ENCODE measurements around the gene REXO1. TPM values are rescaled to one million over a fixed set of nuclear protein-coding genes. Genes with fewer than 3 reads are reported as not detected.

Gene REXO1
- total and polyA plus RNA-seq, 3 donors from 2014 or later, result 104 to 200 (median 149) TPM

DNA sequence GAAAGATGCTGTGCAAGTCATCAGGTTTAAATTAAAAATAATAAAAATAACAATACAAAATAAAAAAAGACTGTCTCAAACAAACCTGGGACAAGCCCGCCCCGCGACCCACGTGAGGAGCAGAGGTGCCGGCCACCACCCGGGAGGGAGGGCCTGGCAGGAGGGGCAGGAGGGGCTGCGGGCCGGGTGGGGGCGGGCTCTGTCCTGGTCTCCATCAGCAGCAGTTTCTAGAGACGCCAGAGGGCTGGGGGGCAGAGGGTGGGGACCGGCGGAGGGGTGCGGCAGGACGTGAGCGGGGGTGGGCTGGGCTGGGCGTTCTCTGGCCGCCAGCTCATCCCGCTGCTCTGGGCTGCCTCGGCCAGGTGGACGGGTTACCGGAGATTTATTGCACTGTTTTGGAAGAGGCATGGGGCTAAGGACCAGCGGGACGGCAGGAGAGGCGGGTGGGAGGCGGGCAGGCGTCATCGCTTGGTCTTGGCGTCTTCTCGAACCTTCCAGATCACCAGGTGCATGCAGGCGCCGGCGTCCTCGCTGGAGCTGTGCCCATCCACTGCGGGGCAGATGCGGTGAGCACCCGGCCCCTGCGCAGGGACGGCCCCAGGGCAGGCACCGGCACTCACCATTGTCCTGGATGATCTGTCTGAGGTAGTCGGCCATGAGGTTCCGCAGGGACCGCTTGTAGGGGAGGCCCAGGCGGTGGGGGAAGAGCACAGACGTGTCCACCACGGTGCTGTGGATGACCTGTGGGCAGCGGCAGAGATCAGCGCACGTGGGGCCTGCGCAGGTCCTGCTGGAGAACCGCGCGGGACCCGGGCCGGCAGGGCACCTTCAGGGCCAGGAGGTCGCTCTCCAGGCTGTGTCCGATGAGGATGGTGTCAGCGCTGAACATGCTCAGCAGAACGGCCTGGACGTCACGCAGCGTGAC, 32.4 kb downstream of the REXO1 start:
- intact Hi-C loops (cut with DNase I; ENCODE audit: low total_unique reads), result no loop called here
- TF ChIP-seq, protein P1, sequence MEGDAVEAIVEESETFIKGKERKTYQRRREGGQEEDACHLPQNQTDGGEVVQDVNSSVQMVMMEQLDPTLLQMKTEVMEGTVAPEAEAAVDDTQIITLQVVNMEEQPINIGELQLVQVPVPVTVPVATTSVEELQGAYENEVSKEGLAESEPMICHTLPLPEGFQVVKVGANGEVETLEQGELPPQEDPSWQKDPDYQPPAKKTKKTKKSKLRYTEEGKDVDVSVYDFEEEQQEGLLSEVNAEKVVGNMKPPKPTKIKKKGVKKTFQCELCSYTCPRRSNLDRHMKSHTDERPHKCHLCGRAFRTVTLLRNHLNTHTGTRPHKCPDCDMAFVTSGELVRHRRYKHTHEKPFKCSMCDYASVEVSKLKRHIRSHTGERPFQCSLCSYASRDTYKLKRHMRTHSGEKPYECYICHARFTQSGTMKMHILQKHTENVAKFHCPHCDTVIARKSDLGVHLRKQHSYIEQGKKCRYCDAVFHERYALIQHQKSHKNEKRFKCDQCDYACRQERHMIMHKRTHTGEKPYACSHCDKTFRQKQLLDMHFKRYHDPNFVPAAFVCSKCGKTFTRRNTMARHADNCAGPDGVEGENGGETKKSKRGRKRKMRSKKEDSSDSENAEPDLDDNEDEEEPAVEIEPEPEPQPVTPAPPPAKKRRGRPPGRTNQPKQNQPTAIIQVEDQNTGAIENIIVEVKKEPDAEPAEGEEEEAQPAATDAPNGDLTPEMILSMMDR (IDR thresholded peaks at IDR 0.05), result no peak
- no peak for TF ChIP-seq POLR2A (IDR thresholded peaks at IDR 0.05)
- Histone ChIP-seq H3K9me3 (no peaks in the 10 kb centered on the region), H3K36me3 (ENCODE audit: low read depth, missing control alignments) (no peaks in the 10 kb centered on the region), H3K4me1 (peaks cover 13% of the 10 kb centered on the region), H3K27ac (no peak overlapping the region), H3K27me3 (no peaks in the 10 kb centered on the region), H3K4me3 (no peak overlapping the region)
- DNase-seq, result no peak
- 87 to 91% methylated on average over 27 to 61 of the region's 61 CpGs for WGBS, 2 donors

DNA sequence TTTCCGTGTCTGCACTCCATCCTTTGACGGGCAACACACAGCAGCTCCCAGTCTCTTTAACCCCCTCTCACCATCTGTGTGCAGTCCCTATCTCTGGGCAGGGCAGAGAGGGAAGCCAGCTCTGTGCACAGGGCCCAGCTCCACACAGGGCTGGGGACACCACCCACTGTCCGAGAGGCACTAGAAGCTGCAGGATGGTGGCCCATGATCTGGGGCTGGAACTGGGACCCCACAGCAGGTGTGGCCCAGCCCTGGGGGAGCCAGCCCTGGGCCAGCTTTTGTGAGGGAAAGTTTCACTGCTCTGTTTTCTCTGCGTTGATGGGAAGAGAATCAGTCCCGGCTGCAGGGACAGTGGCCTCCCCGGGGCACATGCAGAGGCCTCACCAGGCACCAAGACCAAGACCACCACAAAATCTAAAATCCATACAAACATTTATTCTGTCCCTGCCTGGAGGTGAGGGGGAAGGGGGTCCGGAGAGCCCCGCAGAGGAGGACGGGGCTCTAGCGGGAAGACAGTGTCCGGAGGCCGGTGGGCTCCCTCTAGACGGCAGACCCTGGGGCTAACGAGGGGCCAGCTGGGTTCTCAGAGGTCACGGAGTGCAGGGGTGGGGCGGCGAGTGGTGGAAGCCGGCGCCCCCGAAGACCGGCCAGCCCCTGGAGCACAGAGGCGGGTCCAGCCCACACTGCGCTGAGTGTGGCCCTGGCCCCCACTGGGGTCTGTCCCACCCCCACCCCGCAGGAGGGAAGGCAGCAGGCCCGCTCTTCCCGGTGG, 33.3 kb downstream of the REXO1 start:
- DNase-seq, result no peak
- Histone ChIP-seq H3K27ac (no peak overlapping the region), H3K4me3 (no peak overlapping the region), H3K4me1 (peaks cover 13% of the 10 kb centered on the region), H3K9me3 (no peaks in the 10 kb centered on the region), H3K27me3 (no peaks in the 10 kb centered on the region), H3K36me3 (ENCODE audit: low read depth, missing control alignments) (no peaks in the 10 kb centered on the region)
- intact Hi-C loops (cut with DNase I; ENCODE audit: low total_unique reads), result no loop called here
- 80 to 84% methylated on average over 20 to 26 of the region's 26 CpGs for WGBS, 2 donors
- no peak for TF ChIP-seq POLR2A (IDR thresholded peaks at IDR 0.05)
- TF ChIP-seq, protein P1 (IDR thresholded peaks at IDR 0.05), result no peak

DNA sequence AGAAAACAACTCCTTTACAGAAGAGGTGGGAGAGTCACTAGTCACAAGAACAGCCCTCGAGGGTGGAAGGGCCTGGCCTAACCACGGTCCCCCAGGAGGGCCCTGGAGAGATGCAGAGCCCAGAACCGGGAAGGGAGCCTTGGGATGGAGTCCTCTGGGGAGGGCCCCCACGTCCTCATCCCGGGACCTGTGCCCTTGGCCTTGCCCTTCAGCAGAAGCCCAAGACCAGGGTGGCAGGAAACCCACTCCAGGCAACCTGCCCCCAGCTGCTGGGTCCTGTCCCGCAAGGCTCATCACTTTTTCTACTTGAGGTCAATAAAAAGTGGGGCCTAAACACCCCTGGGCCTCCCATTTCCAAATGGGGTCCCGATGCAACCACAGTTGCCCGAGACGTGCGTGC, 33.9 kb downstream of the REXO1 start:
- Histone ChIP-seq H3K27me3 (no peaks in the 10 kb centered on the region), H3K36me3 (ENCODE audit: low read depth, missing control alignments) (no peaks in the 10 kb centered on the region), H3K9me3 (no peaks in the 10 kb centered on the region), H3K27ac (no peak overlapping the region), H3K4me3 (no peak overlapping the region), H3K4me1 (peaks cover 13% of the 10 kb centered on the region)
- no peak for TF ChIP-seq POLR2A (IDR thresholded peaks at IDR 0.05)
- TF ChIP-seq, protein P1 (IDR thresholded peaks at IDR 0.05), result no peak
- WGBS, 2 donors, result 60 to 69% methylated on average over 6 to 10 of the region's 10 CpGs
- intact Hi-C loops (cut with DNase I; ENCODE audit: low total_unique reads), result no loop called here
- DNase-seq, result no peak

DNA sequence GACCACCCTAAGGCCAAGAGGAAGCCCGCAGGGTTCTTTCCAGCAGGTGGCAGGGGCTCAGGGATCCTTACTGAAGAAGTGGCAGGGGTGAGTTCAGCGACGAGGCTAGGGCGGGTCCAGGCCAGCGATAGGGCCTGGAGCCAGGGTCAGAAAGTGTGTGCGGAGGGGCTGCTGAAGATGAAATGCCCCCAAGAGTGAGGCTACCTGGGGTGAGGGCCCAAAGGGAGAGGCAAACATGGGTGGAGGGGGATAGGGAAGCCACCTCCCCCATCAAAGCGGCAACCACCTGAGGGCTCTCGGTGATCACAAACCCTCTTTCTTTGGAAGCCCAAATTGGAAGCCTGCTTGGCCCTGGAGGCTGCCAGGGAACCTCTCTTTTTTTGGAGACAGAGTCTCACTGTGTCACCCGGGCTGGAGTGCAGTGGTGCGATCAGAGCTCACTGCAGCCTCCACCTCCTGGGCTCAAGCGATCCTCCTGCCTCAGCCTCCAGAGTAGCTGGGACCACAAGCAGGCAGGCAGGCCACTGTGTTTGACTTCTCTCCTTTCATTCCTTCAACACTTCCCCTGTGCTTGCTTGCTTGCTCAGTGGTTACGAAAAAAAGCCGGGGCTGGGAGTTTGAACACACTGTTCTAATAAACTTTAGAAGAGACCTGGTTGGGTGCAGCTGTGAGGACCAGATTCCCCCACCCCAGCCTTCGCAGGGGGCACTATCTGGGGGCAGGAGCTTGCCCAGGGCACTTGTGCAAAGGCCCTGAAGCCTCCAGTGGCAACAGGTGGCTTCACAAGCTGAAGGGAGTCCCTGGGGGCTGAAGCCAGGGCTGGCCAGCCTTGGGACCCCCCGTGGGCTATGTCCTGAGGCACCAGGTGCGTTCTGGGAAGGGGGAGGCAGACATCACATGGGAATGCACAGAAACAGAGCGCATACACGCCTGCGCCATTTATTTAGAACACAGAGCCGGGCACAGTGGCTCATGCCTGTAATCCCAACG, 34.8 kb downstream of the REXO1 start:
- no peak for DNase-seq
- WGBS, 2 donors, result 54 to 67% methylated on average over 16 to 21 of the region's 21 CpGs
- intact Hi-C loops (cut with DNase I; ENCODE audit: low total_unique reads), result no loop called here
- no peaks in the 10 kb centered on the region for H3K36me3 ChIP-seq (ENCODE audit: low read depth, missing control alignments)
- H3K4me3 ChIP-seq, result peak overlapping the region in 1 of 2 donors; percentile 62
- H3K4me1 ChIP-seq, result peaks cover 13% of the 10 kb centered on the region
- TF ChIP-seq POLR2A (IDR thresholded peaks at IDR 0.05), result no peak
- TF ChIP-seq, protein P1 (IDR thresholded peaks at IDR 0.05), result no peak
- no peaks in the 10 kb centered on the region for H3K9me3 ChIP-seq
- no peaks in the 10 kb centered on the region for H3K27me3 ChIP-seq
- H3K27ac ChIP-seq, result peak overlapping the region in 1 of 2 donors; percentile 33

All from testis (tissue), 3 donors.